Left ventricle myocardium superior (tissue), 1 donor: ENCODE measurements around the gene ANTXR1. TPM values are rescaled to one million over a fixed set of nuclear protein-coding genes. Genes with fewer than 3 reads are reported as not detected.
A peak's percentile ranks its signal among the peaks of the same experiment; 100 is the strongest.

Experiments used
- ATAC-seq: fragments of 200-7000 bp; cut with Tn5 transposase; one replicate; pipeline ENCODE4 v1.9.1; 2020; ENCODE audit warnings: mild to moderate bottlenecking, moderate library complexity
- DNase-seq: peaks from one replicate; pipeline ENCODE4 v3.0.0-alpha.2; 2020
- intact Hi-C: fragments of 100-400 bp; cut with micrococcal nuclease; formaldehyde crosslinking; loops from one replicate; pipeline ENCODE4 v1.11.0; 2022
- total RNA-seq: library from RNA; stranded (reverse); fragmentation: NEBNext Ultra II Directional; extraction: Animal tissue kit (Norgen Biotek cat#: 25700); gene quantifications from one replicate; pipeline ENCODE4 v1.2.1, GENCODE V29; 2021
- donor health status: DM: no; HTN: yes; CAD: no; lungs with severe emphysema.

Gene ANTXR1
- total RNA-seq, 1 donor from 2014 or later = 28.9 TPM

DNA sequence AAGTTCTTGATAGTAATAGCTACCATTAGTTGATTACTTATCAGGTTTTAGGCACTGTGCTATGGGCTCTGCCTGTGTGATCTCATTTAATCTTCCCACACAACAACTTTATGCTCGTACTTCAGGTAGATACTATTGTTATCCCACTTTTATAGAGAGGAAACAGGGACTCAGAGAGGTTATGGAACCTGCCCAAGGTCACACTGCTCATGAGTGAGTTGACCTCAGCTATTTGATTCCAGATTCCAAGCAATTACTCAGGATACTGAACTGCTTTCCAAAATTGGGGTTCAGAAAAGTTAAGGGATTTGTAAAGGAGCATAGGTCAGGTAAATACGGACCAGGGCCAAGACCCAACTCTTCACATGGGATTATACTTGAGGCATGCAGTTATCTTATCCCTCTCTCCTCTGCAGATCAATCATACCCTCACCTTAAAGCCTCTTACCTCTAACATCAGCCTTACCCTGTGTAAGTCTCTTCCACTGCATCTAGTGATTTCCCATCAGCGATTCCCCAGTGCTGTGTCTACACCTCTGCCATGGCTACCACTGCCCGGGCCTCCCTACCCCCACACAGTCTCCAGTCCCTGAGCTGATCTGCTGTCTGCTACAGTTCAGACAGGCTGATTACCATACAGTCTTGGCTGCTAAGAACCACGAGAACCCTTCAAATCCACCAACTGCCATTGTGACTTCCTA lies 74.4 kb downstream of the ANTXR1 start:
- peak; percentile 28 for ATAC-seq
- intact Hi-C loops = no loop called here
- DNase-seq = no peak

GRCh38 chr2:69087912-69088240 lies 74.9 kb downstream of the ANTXR1 start:
- DNase-seq = no peak
- intact Hi-C loops = no loop called here
- ATAC-seq = peak; percentile 51

DNA sequence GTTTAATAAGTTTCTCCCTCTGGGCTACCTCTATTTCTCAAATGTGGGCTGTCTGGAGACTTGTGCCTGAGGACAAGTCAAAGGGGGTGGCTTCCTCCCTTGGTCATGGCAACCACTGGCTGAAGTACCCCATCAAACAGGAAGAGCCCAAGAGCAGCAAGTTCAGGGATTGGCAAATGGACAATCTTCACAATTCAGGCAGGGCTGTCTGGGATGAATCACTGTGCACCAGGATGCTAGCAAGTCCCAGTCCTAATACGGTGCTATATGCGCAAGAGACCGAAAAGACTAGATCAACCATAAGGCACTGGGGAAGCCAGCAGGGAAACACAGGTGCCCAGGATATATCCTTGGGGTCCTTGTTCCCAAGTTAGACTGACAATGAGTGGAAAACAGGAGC lies 75.5 kb downstream of the ANTXR1 start:
- intact Hi-C loops = no loop called here
- DNase-seq = no peak
- ATAC-seq = peak; percentile 26

DNA sequence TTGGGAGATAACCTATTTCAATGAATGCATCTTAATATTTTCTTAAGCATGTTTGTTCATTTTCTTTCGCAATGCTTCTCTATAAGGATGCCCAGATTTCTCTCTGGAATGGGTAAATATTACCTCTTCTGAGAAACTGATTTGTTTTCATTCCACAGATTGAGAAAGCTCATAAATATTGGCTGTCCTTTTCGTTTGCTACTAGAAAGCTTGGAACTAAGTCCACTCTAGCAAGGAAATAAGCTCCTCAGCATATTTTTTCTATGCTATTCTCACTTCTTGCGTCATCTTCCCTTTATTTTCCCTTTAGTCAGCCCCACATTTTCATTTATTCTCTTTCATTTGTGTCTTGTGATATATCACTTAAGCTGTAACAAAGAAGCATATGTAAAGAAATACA lies 76.3 kb downstream of the ANTXR1 start:
- ATAC-seq (no peak), DNase-seq (no peak)
- intact Hi-C loops = no loop called here

DNA sequence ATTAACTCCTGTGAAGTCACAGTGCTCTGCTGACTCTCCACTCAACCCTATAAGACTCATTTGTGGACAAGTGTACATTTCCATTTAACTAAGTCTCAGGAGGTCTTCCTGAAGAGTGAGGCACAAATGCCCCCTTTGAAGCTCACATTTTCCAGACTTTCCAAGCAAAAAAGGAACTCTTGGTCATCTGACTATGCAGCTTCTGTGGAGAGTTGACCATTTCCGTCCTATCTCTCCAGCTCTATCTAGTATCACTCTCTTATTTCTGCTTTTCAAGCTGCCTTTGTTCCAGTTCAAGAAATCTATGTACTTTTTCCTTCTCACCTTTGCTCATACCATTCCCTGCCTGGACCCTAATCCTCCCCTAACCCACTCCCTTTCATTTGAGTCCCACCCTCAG lies 77.0 kb downstream of the ANTXR1 start:
- ATAC-seq (peak; percentile 46), DNase-seq (no peak)
- intact Hi-C loops = no loop called here

DNA sequence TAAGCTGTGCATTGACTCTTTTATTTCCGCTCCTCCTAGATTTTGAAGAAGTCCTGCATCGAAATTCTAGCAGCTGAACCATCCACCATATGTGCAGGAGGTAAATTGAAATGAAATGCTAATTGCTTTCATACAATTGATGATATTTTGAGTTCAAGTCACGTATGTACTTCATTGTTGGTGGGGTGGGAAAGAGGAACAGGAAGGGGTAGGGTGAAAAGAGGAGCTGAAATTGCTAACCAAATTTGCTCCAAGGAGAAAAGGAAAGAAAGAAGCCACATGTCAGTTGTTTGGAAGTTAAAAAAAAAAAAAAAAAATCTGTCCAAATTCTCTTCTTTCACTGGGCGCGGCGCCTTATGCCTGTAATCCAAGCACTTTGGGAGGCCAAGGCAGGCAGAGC lies 77.8 kb downstream of the ANTXR1 start:
- intact Hi-C loops = no loop called here
- DNase-seq = no peak
- no peak for ATAC-seq

- intact Hi-C loops = no loop called here
- no peak for ATAC-seq
- DNase-seq = no peak
Observed at GRCh38 chr2:69092857-69093256, 79.9 kb downstream of the ANTXR1 start.

DNA sequence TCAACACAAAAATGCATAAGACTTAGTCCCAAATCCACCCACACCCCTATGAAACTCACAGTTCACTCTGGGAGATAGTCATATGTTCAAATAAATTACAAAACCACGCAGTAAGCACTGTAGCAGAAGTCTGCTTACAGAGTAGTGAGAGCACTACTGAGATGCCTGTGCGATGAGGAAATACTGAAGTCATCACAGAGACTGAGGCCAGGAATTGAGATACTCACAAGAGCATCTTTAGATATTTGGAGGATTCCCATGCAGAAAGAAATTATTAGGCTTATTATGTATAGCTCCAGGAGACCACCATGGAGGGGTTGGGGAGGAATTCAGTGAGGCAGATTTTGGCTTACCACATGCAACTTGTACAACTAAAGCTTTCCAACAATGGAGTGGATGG lies 82.3 kb downstream of the ANTXR1 start:
- intact Hi-C loops = no loop called here
- no peak for DNase-seq
- peak; percentile 84 for ATAC-seq

DNA sequence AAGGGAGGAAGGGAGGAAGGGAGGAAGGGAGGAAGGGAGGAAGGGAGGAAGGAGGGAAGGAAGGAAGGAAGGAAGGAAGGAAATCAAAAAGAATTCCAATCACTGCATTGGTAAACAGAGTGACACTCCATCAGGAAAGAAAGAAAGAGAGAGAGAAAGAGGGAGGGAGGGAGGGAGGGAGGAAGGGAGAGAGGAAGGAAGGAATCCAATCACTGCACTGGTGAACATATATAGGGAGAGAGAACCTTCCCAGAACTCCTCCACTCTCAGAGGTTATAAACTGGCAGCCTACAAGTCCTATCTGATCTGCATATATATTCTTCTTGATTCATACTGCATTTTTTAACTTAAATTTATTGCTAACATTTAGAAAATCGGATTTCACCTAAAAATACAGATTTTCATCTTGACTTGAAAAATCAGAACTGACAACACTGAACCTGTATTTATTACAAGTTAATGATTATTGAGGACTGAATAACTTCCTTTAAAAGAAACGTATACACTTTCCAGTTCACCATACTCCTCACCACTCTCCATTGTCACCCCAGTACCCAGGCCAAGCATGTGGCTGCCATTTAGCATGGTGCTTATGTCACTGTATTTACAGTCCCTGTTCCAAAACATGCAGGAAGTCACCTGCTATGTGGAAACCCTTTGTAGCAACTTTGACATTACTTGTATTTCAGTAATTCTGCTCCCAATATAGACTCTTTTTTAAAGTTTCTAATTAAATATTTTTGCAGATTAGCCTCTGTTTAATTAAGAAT lies 83.5 kb downstream of the ANTXR1 start:
- intact Hi-C loops = no loop called here
- ATAC-seq (no peak), DNase-seq (no peak)

DNA sequence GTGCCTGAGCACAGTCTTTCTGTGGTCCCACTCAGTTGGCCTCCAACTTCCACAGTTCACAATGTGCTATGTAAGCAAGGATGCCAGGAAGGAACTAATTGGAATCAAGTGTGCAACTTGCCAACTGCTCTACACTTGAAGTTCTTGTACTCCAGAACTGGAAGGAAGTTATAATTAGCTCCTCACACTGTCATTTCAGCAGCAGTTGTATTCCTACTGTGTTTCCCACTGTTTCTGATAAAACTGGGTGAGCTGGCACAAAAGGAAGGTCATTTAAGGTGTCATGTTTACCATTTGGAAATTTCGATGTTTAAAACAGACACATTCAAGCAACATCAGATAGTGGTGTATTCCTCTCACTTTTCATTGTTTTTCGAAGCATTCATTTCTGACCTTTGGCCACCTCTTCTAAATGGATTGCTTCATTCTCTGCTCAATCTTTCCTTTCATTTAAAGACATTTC lies 84.2 kb downstream of the ANTXR1 start:
- DNase-seq = no peak
- peak; percentile 39 for ATAC-seq
- intact Hi-C loops = no loop called here

- intact Hi-C loops = no loop called here
- ATAC-seq (no peak), DNase-seq (no peak)
Observed at GRCh38 chr2:69097891-69098655, 85.1 kb downstream of the ANTXR1 start.

- intact Hi-C loops = no loop called here
- ATAC-seq = no peak
Observed at GRCh38 chr2:69099541-69099940, 86.6 kb downstream of the ANTXR1 start.

DNA sequence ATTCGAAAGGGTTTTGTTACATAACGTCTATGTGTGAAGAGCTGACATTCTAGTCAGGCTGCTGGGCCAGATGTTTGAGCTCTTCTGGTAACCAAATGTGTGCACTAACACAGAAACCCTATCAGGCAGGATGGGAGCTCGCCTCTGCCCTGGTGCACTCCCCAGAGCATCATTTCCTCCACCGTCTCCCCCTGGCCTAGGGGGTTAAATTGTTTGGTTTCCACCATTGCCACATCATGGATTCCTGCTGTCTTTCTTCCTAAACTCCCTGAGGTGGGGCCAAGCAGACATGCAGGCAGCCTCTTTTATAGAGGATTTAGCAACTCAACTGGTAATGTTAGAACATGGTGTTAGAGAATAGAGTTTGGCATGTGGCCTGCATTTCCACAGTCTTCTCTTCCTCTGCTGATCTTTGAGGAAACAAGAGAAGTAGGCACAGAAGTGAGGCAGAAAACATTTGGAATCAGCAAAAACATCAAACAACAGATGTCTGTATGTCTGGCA lies 87.3 kb downstream of the ANTXR1 start:
- ATAC-seq (peak; percentile 78), DNase-seq (peak; percentile 31)
- intact Hi-C loops = no loop called here

More at GRCh38 chr2:69099541-69099940, 86.6 kb downstream of the ANTXR1 start:
- DNase-seq = no peak

- intact Hi-C loops = no loop called here
- no peak for ATAC-seq
- DNase-seq = no peak
Observed at GRCh38 chr2:69102041-69102593, 89.1 kb downstream of the ANTXR1 start.

- ATAC-seq = no peak
- intact Hi-C loops = no loop called here
- no peak for DNase-seq
Observed at GRCh38 chr2:69103419-69103818, 90.4 kb downstream of the ANTXR1 start.

GRCh38 chr2:69104261-69104660 lies 91.3 kb downstream of the ANTXR1 start:
- no peak for DNase-seq
- intact Hi-C loops = no loop called here
- ATAC-seq = peak; percentile 32

DNA sequence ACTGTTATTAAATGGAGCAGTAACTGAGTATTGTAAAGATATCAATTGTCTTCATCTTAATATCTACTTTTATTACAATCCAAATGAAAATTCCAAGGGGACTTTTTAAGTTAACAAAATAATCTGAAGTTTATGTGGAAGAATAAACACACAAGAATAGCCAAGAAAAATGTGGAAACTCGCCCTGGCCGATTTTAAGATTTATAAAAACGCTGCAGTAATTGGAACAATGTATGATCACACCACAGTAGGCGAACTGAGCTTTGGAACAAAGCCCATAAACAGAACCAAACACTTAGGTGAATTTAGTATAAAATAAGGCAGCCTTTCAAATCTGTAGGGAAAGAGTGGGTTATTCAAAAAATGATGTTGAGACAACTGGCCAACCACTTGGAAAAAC lies 96.3 kb downstream of the ANTXR1 start:
- ATAC-seq = no peak
- DNase-seq = no peak
- intact Hi-C loops = no loop called here

- ATAC-seq = no peak
Observed at GRCh38 chr2:69111076-69111475, 98.1 kb downstream of the ANTXR1 start.

DNA sequence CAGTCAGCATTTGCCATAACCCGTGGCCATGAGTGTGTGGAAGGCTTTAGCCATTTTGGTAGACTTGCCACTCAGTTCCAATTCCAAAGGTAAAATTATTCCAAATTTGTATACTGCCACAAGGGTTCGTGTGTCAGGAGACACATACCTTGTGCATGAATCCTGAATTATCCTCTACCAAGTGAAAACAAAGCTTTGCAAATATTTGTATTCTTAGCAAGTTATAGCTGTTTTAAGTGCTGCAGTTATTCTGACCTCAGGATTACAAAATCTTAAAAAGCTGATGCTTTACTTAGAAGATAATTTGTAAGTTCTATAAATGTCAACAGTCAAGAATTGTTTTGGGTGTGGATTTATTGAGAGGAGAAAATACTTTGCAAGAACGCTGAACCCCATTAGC lies 100.6 kb downstream of the ANTXR1 start:
- ATAC-seq = no peak
- intact Hi-C loops = no loop called here
- DNase-seq = no peak

More at GRCh38 chr2:69111076-69111475, 98.1 kb downstream of the ANTXR1 start:
- no peak for DNase-seq
- intact Hi-C loops = no loop called here

- intact Hi-C loops = no loop called here
- ATAC-seq (no peak), DNase-seq (no peak)
Observed at GRCh38 chr2:69114534-69114933, 101.6 kb downstream of the ANTXR1 start.
